Heart left ventricle (tissue), 13 donors: ENCODE results near the gene MACF1.
"Not testable (repeated sequence)": the region's sequence is repeated elsewhere in the genome, so short reads cannot be mapped to it uniquely, and the experiment has no call there.

ENCODE experiments used
- POLR2A ChIP-seq, 2 donors: fragments of 450-650 bp; IDR thresholded peaks; one replicate each; pipeline ENCODE4 v1.6.1; 2017; ENCODE audit warnings: antibody characterized with exemption in 2 of 2, mild to moderate bottlenecking in 2 of 2, moderate library complexity in 2 of 2
- TF ChIP-seq, protein P1 (sequence below), 12 donors: fragments of 200-600 bp; sonication (generic) in 4 of 12; IDR thresholded peaks; one replicate each; pipeline versions ENCODE4 v1.5.0 to v1.8.0; 2018 to 2022; ENCODE audit warnings: antibody characterized with exemption in 12 of 12, mild to moderate bottlenecking in 5 of 12
- donor health status: ischemic (EF 13 %, LVEDD 7.1; RV severe dilation, severe dysfunction).
- donor health status: DM: no; HTN: yes; CAD: no.
- donor health status: DM: no; HTN: no; CAD: no.
- donor health status: ischemic (EF 25% LVEDD 6.9; RV normal size, moderate dysfunction).
- donor health status: ischemic (EF 25% LVEDD 5.7; RV mildly dilated, moderate dysfunction).
- donor health status: ischemic (EF 35%, LVEDD 5.7; RV mildly dilated, moderate dysfunction).
- donor health status: nonischemic (EF 11% LVEDD 7.7; RV severe dilation, severe dysfunction).
- donor health status: DM: yes; HTN: yes; CAD: no.
- donor health status: PGD.
- donor health status: ischemic (EF 29% LVEDD 5.4; RV normal size, mild dysfunction).
- donor health status: nonischemic (EF 23%, LVEDD 6.1; RV moderate dilation, normal function).

DNA sequence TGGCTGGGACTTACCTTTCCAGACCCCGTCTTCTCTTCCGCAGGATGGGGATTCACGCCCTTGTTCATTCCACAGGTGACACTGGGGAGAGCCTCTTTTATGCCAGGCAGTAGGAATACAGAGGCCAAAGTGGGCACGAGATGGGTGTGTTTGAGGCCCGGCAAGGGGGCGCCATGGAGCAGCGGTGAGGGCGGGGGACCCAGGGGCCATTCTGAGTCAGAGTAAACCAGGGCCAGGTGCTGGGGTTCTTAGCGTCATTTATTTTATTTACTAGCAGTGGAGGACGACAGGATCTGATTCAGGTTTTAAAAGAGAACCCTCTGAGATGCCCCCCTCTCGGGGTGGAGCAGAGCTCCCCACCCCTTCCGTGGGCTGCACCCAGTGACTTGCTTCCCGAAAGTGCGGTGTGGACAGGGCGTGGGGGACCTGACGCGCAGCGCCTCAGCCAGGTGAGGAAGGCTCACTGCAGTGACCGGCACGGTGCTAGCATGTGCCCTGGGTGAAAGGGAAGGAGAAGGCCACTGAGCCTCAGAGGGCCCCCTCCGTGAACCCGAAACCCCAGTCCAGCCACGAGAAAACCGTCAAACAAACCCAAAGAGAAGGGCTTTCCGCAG lies 307.8 kb downstream of the MACF1 start:
- TF ChIP-seq, protein P1, sequence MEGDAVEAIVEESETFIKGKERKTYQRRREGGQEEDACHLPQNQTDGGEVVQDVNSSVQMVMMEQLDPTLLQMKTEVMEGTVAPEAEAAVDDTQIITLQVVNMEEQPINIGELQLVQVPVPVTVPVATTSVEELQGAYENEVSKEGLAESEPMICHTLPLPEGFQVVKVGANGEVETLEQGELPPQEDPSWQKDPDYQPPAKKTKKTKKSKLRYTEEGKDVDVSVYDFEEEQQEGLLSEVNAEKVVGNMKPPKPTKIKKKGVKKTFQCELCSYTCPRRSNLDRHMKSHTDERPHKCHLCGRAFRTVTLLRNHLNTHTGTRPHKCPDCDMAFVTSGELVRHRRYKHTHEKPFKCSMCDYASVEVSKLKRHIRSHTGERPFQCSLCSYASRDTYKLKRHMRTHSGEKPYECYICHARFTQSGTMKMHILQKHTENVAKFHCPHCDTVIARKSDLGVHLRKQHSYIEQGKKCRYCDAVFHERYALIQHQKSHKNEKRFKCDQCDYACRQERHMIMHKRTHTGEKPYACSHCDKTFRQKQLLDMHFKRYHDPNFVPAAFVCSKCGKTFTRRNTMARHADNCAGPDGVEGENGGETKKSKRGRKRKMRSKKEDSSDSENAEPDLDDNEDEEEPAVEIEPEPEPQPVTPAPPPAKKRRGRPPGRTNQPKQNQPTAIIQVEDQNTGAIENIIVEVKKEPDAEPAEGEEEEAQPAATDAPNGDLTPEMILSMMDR (IDR thresholded peaks at IDR 0.05): not testable (repeated sequence)
- TF ChIP-seq POLR2A (IDR thresholded peaks at IDR 0.05): not testable (repeated sequence)
